GM21515 (cell line): Measurements from ENCODE around the gene GHRL.

Experiments
- ATAC-seq: cut with Tn5 transposase; IDR thresholded peaks from one replicate; pipeline ENCODE4 v1.9.1; 2021; ENCODE audit not compliant: unreplicated experiment

Gene GHRL

GRCh38 chr3:10328460-10329071 lies 35.8 kb upstream of the GHRL start:
- no peak for ATAC-seq

DNA sequence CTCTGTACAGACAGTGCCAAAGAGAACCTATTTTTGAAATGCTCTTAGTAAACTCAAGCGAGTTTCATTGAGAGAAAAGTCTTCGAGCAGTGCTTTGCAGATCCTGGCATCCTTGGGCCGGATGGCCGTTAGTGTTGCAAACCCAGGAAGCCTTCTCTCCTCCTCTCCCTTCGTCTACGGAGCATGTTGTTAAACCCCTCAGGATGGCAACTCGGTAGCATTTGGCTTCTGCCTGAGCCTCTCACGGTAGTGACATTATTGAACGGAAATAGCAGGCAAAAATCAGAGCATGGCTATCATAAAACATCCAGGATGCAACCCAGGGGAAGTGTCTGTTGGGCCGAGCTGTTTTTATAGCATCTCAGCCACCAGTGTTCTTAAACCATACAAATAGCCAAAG lies 34.8 kb upstream of the GHRL start:
- ATAC-seq: no peak

DNA sequence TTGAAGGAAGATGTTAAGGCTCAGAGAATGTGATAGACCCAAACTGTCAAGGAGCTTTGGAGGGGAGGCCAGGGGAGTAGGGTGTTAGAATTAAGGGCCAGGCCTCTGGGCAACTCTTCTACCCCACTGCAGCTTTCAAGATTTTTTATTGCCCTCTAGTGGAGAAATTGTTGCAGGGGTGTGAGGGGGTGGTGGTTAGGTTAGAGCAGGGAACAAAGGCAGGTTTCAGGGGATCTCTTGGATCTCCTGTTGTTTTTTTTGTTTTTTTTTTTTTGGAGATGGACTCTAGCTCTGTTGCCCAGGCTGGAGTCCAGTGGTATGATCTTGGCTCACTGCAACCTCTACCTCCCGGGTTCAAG lies 29.6 kb upstream of the GHRL start:
- no peak for ATAC-seq

- no peak for ATAC-seq
These were observed 29.0 kb upstream of the GHRL start for GRCh38 chr3:10321630-10322351.

GRCh38 chr3:10320320-10320677 lies 27.6 kb upstream of the GHRL start:
- no peak for ATAC-seq

DNA sequence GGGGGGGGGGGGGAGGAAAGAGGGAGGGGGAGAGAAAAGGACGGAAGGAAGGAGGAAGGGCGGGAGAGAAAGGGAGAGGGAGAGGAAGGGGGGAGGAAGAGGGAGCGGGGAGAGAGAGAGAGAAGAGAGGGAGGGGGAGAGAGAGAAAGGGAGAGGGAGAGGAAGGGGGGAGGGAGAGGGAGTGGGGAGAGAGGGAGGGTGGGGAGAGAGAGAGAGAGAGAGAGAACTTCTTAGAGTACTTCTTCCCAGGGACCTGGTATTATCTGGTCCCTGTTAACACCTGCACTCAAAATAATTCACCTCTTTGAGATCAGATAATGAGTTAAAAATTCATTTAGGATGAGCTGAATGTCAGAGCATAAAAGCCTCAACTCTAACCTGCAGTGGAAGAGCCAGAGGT lies 27.1 kb upstream of the GHRL start:
- ATAC-seq: no peak

DNA sequence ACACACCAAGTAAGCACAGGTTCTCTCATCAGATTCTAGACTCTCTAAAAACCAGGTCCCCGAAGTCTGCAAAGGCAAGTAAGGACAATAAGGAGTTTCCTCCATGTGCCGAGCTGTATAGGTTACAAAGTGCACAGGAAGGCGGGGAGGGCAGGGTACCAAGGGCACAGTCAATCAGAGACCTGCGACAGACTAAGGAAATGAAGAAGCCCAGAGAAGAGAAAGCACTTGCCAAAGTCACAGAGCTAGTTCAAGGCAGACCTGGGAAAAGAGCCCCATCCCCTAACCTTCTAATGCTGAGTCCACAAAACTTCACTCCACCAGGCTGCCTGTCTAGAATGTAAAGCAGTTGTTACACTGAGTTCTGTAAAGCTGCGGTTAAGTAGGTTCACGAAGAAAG lies 26.5 kb upstream of the GHRL start:
- ATAC-seq: no peak

GRCh38 chr3:10317961-10318350 lies 25.2 kb upstream of the GHRL start:
- ATAC-seq: no peak

DNA sequence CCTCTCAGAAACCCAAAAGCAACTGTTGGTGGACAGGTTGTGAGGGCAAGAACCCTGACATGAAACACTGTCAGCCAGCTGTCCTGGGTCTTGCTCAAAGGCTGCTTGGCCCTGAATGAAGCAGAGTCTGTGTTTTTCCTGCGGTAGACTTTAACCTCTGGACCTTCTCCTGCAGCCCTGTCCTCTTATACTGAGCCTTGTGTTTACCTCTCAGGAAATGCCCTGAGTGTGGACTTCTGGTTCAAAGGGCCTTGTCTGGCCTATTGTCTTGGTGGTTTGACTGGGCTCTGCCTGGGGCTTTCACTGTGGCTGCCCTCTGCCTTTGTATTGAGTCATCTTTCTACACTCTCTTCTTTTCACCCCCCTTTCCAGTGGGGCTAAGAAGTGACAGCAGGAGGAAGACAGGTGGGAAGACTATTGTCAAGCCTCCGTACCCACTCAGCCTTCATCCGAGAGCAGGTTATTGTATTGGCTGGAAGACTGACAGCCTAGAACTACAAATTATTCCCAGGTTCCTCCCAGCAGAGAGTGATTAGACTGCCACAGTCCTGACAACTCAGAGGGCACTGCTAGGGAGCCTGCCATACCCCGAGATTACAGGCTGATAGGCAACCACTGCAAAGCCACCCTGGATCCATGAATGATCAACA lies 24.7 kb upstream of the GHRL start:
- ATAC-seq: no peak

DNA sequence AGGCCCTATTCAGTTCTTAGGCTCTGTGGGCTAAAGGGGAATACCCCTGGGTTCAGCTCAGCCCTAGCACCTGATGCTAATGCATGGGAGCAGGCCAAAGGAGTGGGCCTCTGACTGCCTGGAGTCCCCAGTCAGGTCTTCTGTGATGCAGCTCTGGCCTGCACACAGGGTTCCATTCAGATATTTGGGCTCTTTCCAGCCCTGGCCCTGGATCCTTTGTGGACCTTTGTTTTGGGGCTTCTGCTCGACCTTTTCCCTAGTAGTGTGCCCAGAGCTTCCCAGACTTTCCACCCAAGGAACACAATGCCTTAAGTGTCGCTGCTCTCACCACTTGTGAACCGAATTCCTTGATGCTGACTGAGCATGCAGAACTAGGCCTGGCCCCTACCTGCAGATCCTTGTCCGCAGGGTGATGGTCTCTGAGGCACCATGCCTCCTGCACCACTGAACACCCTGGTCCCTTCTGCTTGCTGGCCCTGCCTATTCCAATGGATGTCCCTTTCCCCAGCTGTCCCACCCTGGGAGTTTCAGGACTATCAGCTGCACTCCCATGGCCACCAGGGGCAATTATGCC lies 23.1 kb upstream of the GHRL start:
- ATAC-seq: no peak

DNA sequence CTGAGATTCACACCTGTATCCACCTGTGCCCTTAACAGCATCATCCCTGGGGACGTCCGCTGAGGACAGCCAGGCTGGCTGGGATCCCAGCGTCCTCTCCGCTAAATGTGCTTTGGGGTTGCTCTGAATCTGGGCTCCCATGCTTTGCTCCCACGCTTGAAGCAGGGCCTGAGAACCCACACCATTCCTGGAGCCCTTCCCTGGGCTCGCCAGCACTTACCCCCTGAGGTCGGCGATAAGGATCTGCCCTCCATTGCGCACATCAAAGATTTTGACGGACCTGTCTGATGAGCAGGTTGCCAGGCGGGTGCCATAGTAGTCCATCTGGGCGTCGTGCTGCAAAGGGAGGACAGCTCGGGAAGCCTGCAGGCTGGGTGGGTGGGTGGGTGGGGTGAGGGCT lies 22.4 kb upstream of the GHRL start:
- ATAC-seq: no peak

DNA sequence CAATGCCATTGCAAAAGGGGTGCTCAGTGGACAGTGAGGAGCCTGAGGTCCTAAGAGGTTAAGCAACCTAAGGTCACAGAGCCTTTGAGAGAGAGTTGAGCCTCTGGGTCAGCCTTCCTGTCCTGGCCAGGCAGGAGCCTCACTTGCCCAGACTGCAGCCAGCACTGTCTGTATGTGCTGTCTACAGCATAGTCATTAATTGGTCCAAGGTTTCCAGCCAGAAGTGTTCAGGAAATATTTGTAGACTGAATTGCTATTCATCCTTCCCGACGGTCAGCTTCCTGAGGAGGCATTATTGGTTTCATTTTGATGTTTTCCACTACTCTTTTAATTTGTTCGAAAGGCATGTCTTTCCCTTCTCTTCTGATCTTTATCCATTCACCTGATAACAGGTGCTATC lies 20.1 kb upstream of the GHRL start:
- no peak for ATAC-seq

DNA sequence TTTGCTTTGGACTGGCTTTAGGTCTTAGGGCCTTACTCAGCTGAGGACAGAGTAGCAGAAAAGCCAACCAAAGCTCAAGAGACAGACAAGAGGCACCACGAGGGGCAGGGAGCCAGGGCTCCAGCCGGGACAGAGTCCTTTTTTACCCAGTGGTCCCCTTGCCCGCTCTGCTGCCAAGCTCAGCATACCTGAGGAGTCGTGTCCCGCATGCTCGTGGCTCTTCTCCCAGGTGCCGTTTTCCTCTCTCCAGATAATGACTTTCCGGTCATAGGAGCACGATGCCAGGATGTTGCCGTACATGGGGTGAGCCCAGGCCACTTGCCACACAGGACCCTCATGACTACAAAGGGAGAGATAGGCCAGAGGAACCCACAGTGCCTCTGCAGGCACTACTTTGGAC lies 19.6 kb upstream of the GHRL start:
- ATAC-seq: no peak

DNA sequence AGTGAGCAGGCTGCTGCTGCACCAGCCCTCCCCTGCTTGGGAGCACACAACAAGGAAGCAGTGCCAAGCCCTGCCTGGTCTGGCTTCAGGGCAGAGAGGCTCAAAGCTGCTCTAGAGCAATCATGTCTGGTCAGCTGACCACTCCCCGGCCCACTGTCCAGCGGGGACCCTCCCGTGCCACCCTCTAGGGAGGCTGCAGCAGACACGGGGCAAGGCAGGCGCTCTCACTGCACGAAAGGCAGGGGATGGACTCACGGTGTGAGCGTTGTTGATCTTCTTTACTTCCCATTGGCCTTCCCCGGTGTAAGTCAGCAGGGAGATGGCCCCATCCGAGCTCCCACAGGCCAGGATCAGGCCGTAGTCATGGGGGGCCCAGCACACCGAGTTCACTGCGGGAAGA lies 19.0 kb upstream of the GHRL start:
- no peak for ATAC-seq

DNA sequence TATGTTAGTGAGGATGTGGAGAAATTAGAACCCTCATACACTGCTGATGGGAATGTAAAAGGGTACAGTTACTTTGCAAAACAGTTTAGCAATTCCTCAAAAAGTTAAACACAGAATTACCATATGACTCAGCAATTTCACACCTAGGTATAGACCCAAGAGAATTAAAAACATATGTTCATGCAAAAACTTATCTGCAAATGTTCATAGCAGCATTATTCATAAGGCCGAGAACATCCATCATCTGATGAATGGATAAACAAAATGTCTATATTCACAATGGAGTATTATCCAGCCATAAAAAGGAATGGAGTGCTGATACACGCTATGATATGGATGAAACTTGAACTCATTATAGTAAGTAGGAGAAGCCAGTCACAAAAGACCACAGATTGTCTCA lies 17.8 kb upstream of the GHRL start:
- ATAC-seq: no peak

DNA sequence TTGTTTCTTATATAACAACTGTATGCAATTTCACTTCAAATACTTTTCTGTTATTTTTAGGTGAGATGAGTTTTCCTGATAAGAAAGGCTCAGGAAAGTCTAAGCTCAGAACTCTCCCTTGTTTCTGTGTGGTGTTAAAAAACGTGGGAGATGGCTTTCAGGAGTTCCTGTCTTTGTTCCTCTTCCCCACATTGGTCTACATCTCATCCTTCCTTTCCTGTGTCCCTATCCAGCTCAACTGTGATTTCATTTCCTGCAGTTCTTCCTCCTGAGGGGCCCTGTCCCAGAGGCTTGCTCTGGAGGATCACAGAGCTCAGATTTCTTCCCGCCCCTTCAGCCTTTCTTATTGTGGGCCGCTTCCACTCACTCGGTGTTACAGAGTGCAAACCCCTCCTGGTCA lies 17.0 kb upstream of the GHRL start:
- no peak for ATAC-seq

DNA sequence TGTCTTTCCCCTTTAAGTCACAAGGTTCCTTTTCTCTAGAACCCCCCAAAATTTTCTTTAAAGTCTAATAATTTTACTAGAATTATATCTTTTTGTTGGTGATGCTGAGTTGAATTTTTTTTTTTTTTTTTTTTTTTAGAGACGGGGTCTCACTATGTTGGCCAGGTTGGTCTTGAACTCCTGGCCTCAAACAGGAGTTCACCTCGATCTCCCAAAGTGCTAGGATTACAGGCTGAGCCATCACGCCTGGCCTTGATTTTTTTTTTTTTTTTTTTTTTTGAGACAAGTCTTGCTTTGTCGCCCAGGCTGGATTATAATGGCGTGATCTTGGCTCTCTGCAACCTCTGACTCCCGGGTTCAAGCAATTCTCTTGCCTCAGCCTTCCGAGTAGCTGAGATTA lies 15.9 kb upstream of the GHRL start:
- ATAC-seq: no peak

- no peak for ATAC-seq
These were observed 13.4 kb upstream of the GHRL start for GRCh38 chr3:10306156-10306555.

GRCh38 chr3:10305331-10305902 lies 12.7 kb upstream of the GHRL start:
- ATAC-seq: no peak

- no peak for ATAC-seq
These were observed 12.2 kb upstream of the GHRL start for GRCh38 chr3:10304905-10305304.

GRCh38 chr3:10303785-10304184 lies 11.0 kb upstream of the GHRL start:
- no peak for ATAC-seq

DNA sequence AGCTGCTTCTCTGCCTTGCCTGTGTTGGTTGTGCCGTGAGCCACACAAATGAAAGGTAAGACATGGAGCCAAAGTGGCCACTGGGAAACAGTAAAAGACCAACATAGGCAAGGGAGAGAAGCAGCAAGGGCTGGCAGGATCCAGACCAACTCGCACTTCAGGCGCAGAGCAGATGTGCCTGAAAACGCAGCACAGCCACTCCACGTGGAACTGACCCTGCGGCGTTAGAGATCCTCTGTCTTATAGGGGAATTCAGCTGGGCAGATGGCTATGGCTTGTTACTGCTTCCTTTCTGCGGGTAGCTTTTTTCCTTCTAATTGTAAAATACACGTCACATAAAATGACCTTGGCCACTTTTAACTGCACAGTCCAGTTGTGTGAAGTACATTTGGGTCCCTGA lies 10.4 kb upstream of the GHRL start:
- no peak for ATAC-seq
